H9 (cell line): ENCODE measurements around the gene EPB41L4A. TPM values are rescaled to one million over a fixed set of nuclear protein-coding genes. Genes with fewer than 3 reads are reported as not detected.

ENCODE experiments used
- DNase-seq: peaks from one replicate; pipeline ENCODE4 v3.0.0-alpha.2; 2017
- H2AFZ ChIP-seq: one replicate; pipeline ENCODE4 v1.6.1; 2013; ENCODE audit warnings: mild to moderate bottlenecking, low read length, control low read depth, moderate library complexity
- H2AK5ac ChIP-seq: 2 replicates; pipeline ENCODE4 v1.6.1; 2013; ENCODE audit warnings: low read length, control low read depth, mixed read lengths; ENCODE audit not compliant: insufficient read length
- H2BK120ac ChIP-seq: one replicate; pipeline ENCODE4 v1.6.1; 2013; ENCODE audit warnings: low read depth, mild to moderate bottlenecking, low read length, control low read depth, inconsistent platforms; ENCODE audit not compliant: poor library complexity, severe bottlenecking
- H2BK12ac ChIP-seq: 2 replicates; pipeline ENCODE4 v1.6.1; 2013; ENCODE audit warnings: low read length, control low read depth, mixed read lengths, low read depth; ENCODE audit not compliant: insufficient read length
- H2BK15ac ChIP-seq: 2 replicates; pipeline ENCODE4 v1.6.1; 2013; ENCODE audit warnings: low read depth, low read length, control low read depth
- H2BK20ac ChIP-seq: one replicate; pipeline ENCODE4 v1.6.1; 2013; ENCODE audit warnings: low read depth, mild to moderate bottlenecking, low read length, control low read depth, inconsistent platforms; ENCODE audit not compliant: poor library complexity, severe bottlenecking
- H2BK5ac ChIP-seq: 2 replicates; pipeline ENCODE4 v1.6.1; 2013; ENCODE audit warnings: low read length, control low read depth, mixed read lengths; ENCODE audit not compliant: insufficient read length
- H3K14ac ChIP-seq: 2 replicates; pipeline ENCODE4 v1.6.1; 2013; ENCODE audit warnings: low read length, control low read depth; ENCODE audit not compliant: insufficient read depth
- H3K18ac ChIP-seq: 2 replicates; pipeline ENCODE4 v1.6.1; 2013; ENCODE audit warnings: low read depth, mild to moderate bottlenecking, mixed read lengths, low read length, control low read depth; ENCODE audit not compliant: insufficient read length
- H3K23ac ChIP-seq: 2 replicates; pipeline ENCODE4 v1.6.1; 2013; ENCODE audit warnings: low read length, control low read depth, mixed read lengths, low read depth; ENCODE audit not compliant: insufficient read length
- H3K23me2 ChIP-seq: 2 replicates; pipeline ENCODE4 v1.6.1; 2013; ENCODE audit warnings: low read depth, mild to moderate bottlenecking, mixed read lengths, low read length, control low read depth; ENCODE audit not compliant: insufficient read length, poor library complexity, severe bottlenecking
- H3K27ac ChIP-seq: 2 replicates; pipeline ENCODE4 v1.5.1; 2013; ENCODE audit warnings: low read length, control low read depth, mixed read lengths, low read depth; ENCODE audit not compliant: insufficient read length
- H3K27me3 ChIP-seq: 2 replicates; pipeline ENCODE4 v1.6.1; 2013; ENCODE audit warnings: low read length, control low read depth, inconsistent platforms; ENCODE audit not compliant: insufficient read depth
- H3K4ac ChIP-seq: 2 replicates; pipeline ENCODE4 v1.6.1; 2013; ENCODE audit warnings: low read depth, mild to moderate bottlenecking, control low read depth, inconsistent platforms, low read length, moderate library complexity
- H3K4me1 ChIP-seq: 2 replicates; pipeline ENCODE4 v1.6.1; 2013; ENCODE audit warnings: low read length, control low read depth, inconsistent platforms; ENCODE audit not compliant: insufficient read depth
- H3K4me2 ChIP-seq: 2 replicates; pipeline ENCODE4 v1.6.1; 2013; ENCODE audit warnings: low read length, control low read depth, mixed read lengths; ENCODE audit not compliant: insufficient read length, insufficient read depth
- H3K56ac ChIP-seq: 2 replicates; pipeline ENCODE4 v1.6.1; 2013; ENCODE audit warnings: low read depth, mild to moderate bottlenecking, mixed read lengths, low read length, control low read depth; ENCODE audit not compliant: insufficient read length
- H3K79me1 ChIP-seq: 2 replicates; pipeline ENCODE4 v1.6.1; 2013; ENCODE audit warnings: low read depth, mild to moderate bottlenecking, moderate library complexity, low read length, control low read depth, inconsistent platforms; ENCODE audit not compliant: insufficient read depth, poor library complexity, severe bottlenecking
- H3K79me2 ChIP-seq: 2 replicates; pipeline ENCODE4 v1.6.1; 2013; ENCODE audit warnings: low read length, control low read depth, inconsistent platforms; ENCODE audit not compliant: insufficient read depth
- H3K9ac ChIP-seq: 2 replicates; pipeline ENCODE4 v1.6.1; 2013; ENCODE audit warnings: low read length, control low read depth, mixed read lengths; ENCODE audit not compliant: insufficient read length; ENCODE audit errors: extremely low read depth
- H3K9me3 ChIP-seq: one replicate; pipeline ENCODE4 v1.6.1; 2013; ENCODE audit warnings: low read depth, low read length, inconsistent platforms; ENCODE audit not compliant: control insufficient read depth
- H3T11ph ChIP-seq: one replicate; pipeline ENCODE4 v1.6.1; 2013; ENCODE audit warnings: mild to moderate bottlenecking, low read length, control low read depth, inconsistent platforms
- H4K20me1 ChIP-seq: one replicate; pipeline ENCODE4 v1.6.1; 2013; ENCODE audit not compliant: control insufficient read depth, insufficient read length, insufficient read depth
- H4K5ac ChIP-seq: 2 replicates; pipeline ENCODE4 v1.6.1; 2013; ENCODE audit warnings: low read depth, mild to moderate bottlenecking, mixed read lengths, low read length, control low read depth; ENCODE audit not compliant: insufficient read length
- H4K8ac ChIP-seq: replicated peaks from 2 replicates; pipeline ENCODE4 v1.6.1; 2013; ENCODE audit warnings: low read length, control low read depth, mixed read lengths, low read depth; ENCODE audit not compliant: insufficient read length
- H4K91ac ChIP-seq: 2 replicates; pipeline ENCODE4 v1.6.1; 2013; ENCODE audit warnings: low read depth, mild to moderate bottlenecking, moderate library complexity, mixed read lengths, low read length, control low read depth; ENCODE audit not compliant: insufficient read length
- H3K27ac Mint-ChIP-seq, 3 experiments: 2 replicates in 2 of 3; 3 replicates in 1 of 3; pipeline ENCODE4 v1.8.0; 2020 to 2021; ENCODE audit warnings: mixed read lengths in 3 of 3, mild to moderate bottlenecking in 1 of 3, moderate library complexity in 1 of 3
- H3K27me3 Mint-ChIP-seq: 2 replicates; pipeline ENCODE4 v1.8.0; 2021; ENCODE audit warnings: low read depth, mild to moderate bottlenecking, moderate library complexity, mixed read lengths
- H3K36me3 Mint-ChIP-seq, 3 experiments: 2 replicates in 2 of 3; 3 replicates in 1 of 3; pipeline ENCODE4 v1.8.0; 2020 to 2021; ENCODE audit warnings: low read depth in 3 of 3, mixed read lengths in 3 of 3; ENCODE audit not compliant: insufficient read depth in 1 of 3
- H3K4me1 Mint-ChIP-seq, 2 experiments: 2 replicates each; pipeline ENCODE4 v1.8.0; 2020; ENCODE audit warnings: mixed read lengths in 2 of 2
- H3K4me3 Mint-ChIP-seq, 2 experiments: 2 replicates in 1 of 2; 3 replicates in 1 of 2; pipeline ENCODE4 v1.8.0; 2020 to 2021; ENCODE audit warnings: mild to moderate bottlenecking in 2 of 2, mixed read lengths in 2 of 2, moderate library complexity in 1 of 2
- H3K9me3 Mint-ChIP-seq, 2 experiments: 2 replicates in 1 of 2; 3 replicates in 1 of 2; pipeline ENCODE4 v1.8.0; 2020; ENCODE audit warnings: mild to moderate bottlenecking in 2 of 2, mixed read lengths in 2 of 2, moderate library complexity in 1 of 2
- WGBS: extraction: QIAGEN DNeasy Blood & Tissue Kit; methylation state at CpG from one replicate; pipeline ENCODE4 v1.1.7; 2013; ENCODE audit warnings: missing lambda C conversion rate, low lambda C conversion rate, mixed read lengths; ENCODE audit not compliant: insufficient read length; ENCODE audit errors: extremely low coverage; 5-methylcytosine and 5-hydroxymethylcytosine counted together
- total RNA-seq: library from RNA; stranded (reverse); gene quantifications from 2 replicates; pipeline ENCODE4 v1.2.1, GENCODE V29; 2021
- TF ChIP-seq, protein P1 (sequence below): fragments of 200-600 bp; sonication (generic); conservative IDR thresholded peaks from 3 replicates; pipeline ENCODE4 v1.8.0; 2021; ENCODE audit warnings: antibody characterized with exemption, mild to moderate bottlenecking

EPB41L4A gene
- total RNA-seq, 1 experiment from 2014 or later = 4.9 TPM

GRCh38 chr5:112367400-112367799 lies 51.7 kb downstream of the EPB41L4A start:
- no peaks in the 10 kb centered on the region for H3K27me3 ChIP-seq
- no peaks in the 10 kb centered on the region for H3K9me3 ChIP-seq
- no peak overlapping the region for H3K23ac ChIP-seq
- no peak overlapping the region for H3T11ph ChIP-seq
- Mint-ChIP-seq H3K4me3 (no peak overlapping the region), H3K27me3 (no peaks in the 10 kb centered on the region), H3K9me3 (no peaks in the 10 kb centered on the region), H3K4me1 (peaks cover 8 to 10% of the 10 kb centered on the region in 2 experiments; a peak in 3 of 4 replicates), H3K36me3 (no peaks in the 10 kb centered on the region), H3K27ac (no peak overlapping the region)
- no peaks in the 10 kb centered on the region for H3K4me1 ChIP-seq
- H2BK20ac ChIP-seq = no peak overlapping the region
- H3K27ac ChIP-seq = no peak overlapping the region
- TF ChIP-seq, protein P1, sequence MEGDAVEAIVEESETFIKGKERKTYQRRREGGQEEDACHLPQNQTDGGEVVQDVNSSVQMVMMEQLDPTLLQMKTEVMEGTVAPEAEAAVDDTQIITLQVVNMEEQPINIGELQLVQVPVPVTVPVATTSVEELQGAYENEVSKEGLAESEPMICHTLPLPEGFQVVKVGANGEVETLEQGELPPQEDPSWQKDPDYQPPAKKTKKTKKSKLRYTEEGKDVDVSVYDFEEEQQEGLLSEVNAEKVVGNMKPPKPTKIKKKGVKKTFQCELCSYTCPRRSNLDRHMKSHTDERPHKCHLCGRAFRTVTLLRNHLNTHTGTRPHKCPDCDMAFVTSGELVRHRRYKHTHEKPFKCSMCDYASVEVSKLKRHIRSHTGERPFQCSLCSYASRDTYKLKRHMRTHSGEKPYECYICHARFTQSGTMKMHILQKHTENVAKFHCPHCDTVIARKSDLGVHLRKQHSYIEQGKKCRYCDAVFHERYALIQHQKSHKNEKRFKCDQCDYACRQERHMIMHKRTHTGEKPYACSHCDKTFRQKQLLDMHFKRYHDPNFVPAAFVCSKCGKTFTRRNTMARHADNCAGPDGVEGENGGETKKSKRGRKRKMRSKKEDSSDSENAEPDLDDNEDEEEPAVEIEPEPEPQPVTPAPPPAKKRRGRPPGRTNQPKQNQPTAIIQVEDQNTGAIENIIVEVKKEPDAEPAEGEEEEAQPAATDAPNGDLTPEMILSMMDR = no peak
- H4K20me1 ChIP-seq = no peaks in the 10 kb centered on the region
- H3K4me2 ChIP-seq = no peak overlapping the region
- H3K9ac ChIP-seq = no peak overlapping the region
- no peak overlapping the region for H3K14ac ChIP-seq
- H3K56ac ChIP-seq = no peak overlapping the region
- no peaks in the 10 kb centered on the region for H3K79me2 ChIP-seq
- no peaks in the 10 kb centered on the region for H3K79me1 ChIP-seq
- no peak overlapping the region for H4K91ac ChIP-seq
- no peak overlapping the region for H2AFZ ChIP-seq
- no peak overlapping the region for H3K18ac ChIP-seq
- H3K23me2 ChIP-seq = no peaks in the 10 kb centered on the region
- H4K8ac ChIP-seq = no peak overlapping the region
- H4K5ac ChIP-seq = no peak overlapping the region
- H2BK120ac ChIP-seq = no peak overlapping the region
- no peak overlapping the region for H2BK12ac ChIP-seq
- no CpG with 5 or more reads among the region's 4 CpGs for WGBS
- no peak overlapping the region for H2BK15ac ChIP-seq
- H2BK5ac ChIP-seq = no peak overlapping the region
- DNase-seq = no peak
- no peak overlapping the region for H2AK5ac ChIP-seq
- no peak overlapping the region for H3K4ac ChIP-seq
